ENCODE results near the gene TNS2. TPM values are rescaled to one million over a fixed set of nuclear protein-coding genes. Genes with fewer than 3 reads are reported as not detected.

Gene TNS2
- total RNA-seq, 4 donors from 2014 or later, result 48.2 to 397 (median 169) TPM

- WGBS, 2 donors (ENCODE audit: low coverage in 1 of 2), result 40 to 76% methylated on average over 1 to 12 of the region's 12 CpGs
- no peaks in the 10 kb centered on the region for H3K36me3 ChIP-seq
- DNase-seq, result no peak
Measured at GRCh38 chr12:53113136-53113705, 63.4 kb downstream of the TNS2 start.

GRCh38 chr12:53113951-53114350 is 64.1 kb downstream of the TNS2 start:
- in situ Hi-C loops (cut with MboI; ENCODE audit: low pct_ligation_motif_present in 1 of 4, low pct_unique_long_range_greater_than_20kb in 1 of 4, low sequenced_read_pairs in 3 of 4) (no loop called here), intact Hi-C loops (cut with DNase I; ENCODE audit: low total_unique reads) (no loop called here)
- Histone ChIP-seq H3K27ac (no peak overlapping the region), H3K4me1 (no peaks in the 10 kb centered on the region), H3K27me3 (no peaks in the 10 kb centered on the region), H3K36me3 (no peaks in the 10 kb centered on the region), H3K9me3 (no peaks in the 10 kb centered on the region), H3K4me3 (no peak overlapping the region)
- TF ChIP-seq EP300 (IDR thresholded peaks at IDR 0.05; ENCODE audit: low read depth) (no peak), POLR2AphosphoS5 (IDR thresholded peaks at IDR 0.05) (no peak), POLR2A (IDR thresholded peaks at IDR 0.05) (no peak)
- TF ChIP-seq, protein P1, sequence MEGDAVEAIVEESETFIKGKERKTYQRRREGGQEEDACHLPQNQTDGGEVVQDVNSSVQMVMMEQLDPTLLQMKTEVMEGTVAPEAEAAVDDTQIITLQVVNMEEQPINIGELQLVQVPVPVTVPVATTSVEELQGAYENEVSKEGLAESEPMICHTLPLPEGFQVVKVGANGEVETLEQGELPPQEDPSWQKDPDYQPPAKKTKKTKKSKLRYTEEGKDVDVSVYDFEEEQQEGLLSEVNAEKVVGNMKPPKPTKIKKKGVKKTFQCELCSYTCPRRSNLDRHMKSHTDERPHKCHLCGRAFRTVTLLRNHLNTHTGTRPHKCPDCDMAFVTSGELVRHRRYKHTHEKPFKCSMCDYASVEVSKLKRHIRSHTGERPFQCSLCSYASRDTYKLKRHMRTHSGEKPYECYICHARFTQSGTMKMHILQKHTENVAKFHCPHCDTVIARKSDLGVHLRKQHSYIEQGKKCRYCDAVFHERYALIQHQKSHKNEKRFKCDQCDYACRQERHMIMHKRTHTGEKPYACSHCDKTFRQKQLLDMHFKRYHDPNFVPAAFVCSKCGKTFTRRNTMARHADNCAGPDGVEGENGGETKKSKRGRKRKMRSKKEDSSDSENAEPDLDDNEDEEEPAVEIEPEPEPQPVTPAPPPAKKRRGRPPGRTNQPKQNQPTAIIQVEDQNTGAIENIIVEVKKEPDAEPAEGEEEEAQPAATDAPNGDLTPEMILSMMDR (IDR thresholded peaks at IDR 0.05), result no peak
- no peak for DNase-seq

More at GRCh38 chr12:53113136-53113705, 63.4 kb downstream of the TNS2 start:
- no peaks in the 10 kb centered on the region for H3K27me3 ChIP-seq
- in situ Hi-C loops (cut with MboI; ENCODE audit: low pct_ligation_motif_present in 1 of 4, low pct_unique_long_range_greater_than_20kb in 1 of 4, low sequenced_read_pairs in 3 of 4), result no loop called here
- no peaks in the 10 kb centered on the region for H3K4me1 ChIP-seq
- TF ChIP-seq POLR2A (IDR thresholded peaks at IDR 0.05) (no peak), POLR2AphosphoS5 (IDR thresholded peaks at IDR 0.05) (no peak), EP300 (IDR thresholded peaks at IDR 0.05; ENCODE audit: low read depth) (no peak)
- TF ChIP-seq, protein P1 (IDR thresholded peaks at IDR 0.05), result no peak
- H3K4me3 ChIP-seq, result no peak overlapping the region
- no peaks in the 10 kb centered on the region for H3K9me3 ChIP-seq
- no peak overlapping the region for H3K27ac ChIP-seq
- intact Hi-C loops (cut with DNase I; ENCODE audit: low total_unique reads), result no loop called here

Small RNA genes within 50 kb of the gene (small RNA-seq; reads per million reads assigned to genes)
- 0 reads per million in 4 donors for gene MIR6757

Other genes with a start within 250 kb of the TNS2 start
- gene KRT4, start 235.9 kb upstream of the TNS2 start, total RNA-seq, result not detected
- not detected for gene KRT79, start 215.8 kb upstream of the TNS2 start, total RNA-seq
- not detected for gene KRT78, start 201.1 kb upstream of the TNS2 start, total RNA-seq
- 1,000 to 10,000 TPM; 1,016 to 3,505 (median 2,245) TPM for gene KRT8, start 145.0 kb upstream of the TNS2 start, total RNA-seq
- gene KRT18, start 100.9 kb upstream of the TNS2 start, total RNA-seq, result 100 to 1,000 TPM; 367 to 813 (median 541) TPM
- gene EIF4B, start 43.6 kb upstream of the TNS2 start, total RNA-seq, result 100 to 1,000 TPM; 175 to 383 (median 261) TPM
- 10 to 100 TPM; 10.1 to 27.0 (median 21.9) TPM for gene SPRYD3, start 29.3 kb downstream of the TNS2 start, total RNA-seq
- gene IGFBP6, start 47.6 kb downstream of the TNS2 start, total RNA-seq, result 100 to 1,000 TPM in 1 of 4 donors, 10 to 100 TPM in 3; 38.5 to 106 (median 94.5) TPM
- gene SOAT2, start 53.4 kb downstream of the TNS2 start, total RNA-seq, result under 1 TPM in 1 of 4 donors, not detected in 3; 0.41 TPM
- gene ZNF740, start 130.7 kb downstream of the TNS2 start, total RNA-seq, result 10 to 100 TPM in 3 of 4 donors, 1 to 10 TPM in 1; 9.7 to 21.9 (median 16.3) TPM
- 100 to 1,000 TPM in 1 of 4 donors, 10 to 100 TPM in 3; 29.1 to 142 (median 39.2) TPM for gene CSAD, start 130.9 kb downstream of the TNS2 start, total RNA-seq
- gene ITGB7, start 157.2 kb downstream of the TNS2 start, total RNA-seq, result 1 to 10 TPM in 3 of 4 donors, under 1 TPM in 1; 0.60 to 8.3 (median 2.9) TPM
- gene RARG, start 182.1 kb downstream of the TNS2 start, total RNA-seq, result 10 to 100 TPM in 1 of 4 donors, 1 to 10 TPM in 2, not detected in 1; 2.6 to 15.4 (median 7.6) TPM
- gene ESPL1, start 218.2 kb downstream of the TNS2 start, total RNA-seq, result 10 to 100 TPM in 3 of 4 donors, 1 to 10 TPM in 1; 6.5 to 31.8 (median 18.8) TPM
- 100 to 1,000 TPM; 244 to 451 (median 381) TPM for gene PFDN5, start 245.5 kb downstream of the TNS2 start, total RNA-seq
- gene MYG1, start 249.6 kb downstream of the TNS2 start, total RNA-seq, result 10 to 100 TPM; 12.7 to 37.0 (median 24.3) TPM

Measured in transverse colon (tissue), 4 donors.